Stimulated activated CD4-positive, alpha-beta T cell treated with anti-CD3 and anti-CD28 coated beads, Interleukin-4, amount 100 ng/mL, for 4 hours (primary cell): ENCODE results near the gene RAET1E.
"Not testable (repeated sequence)": the region's sequence is repeated elsewhere in the genome, so short reads cannot be mapped to it uniquely, and the experiment has no call there.

Source experiments
- DNase-seq, 2 experiments: peaks; one replicate each; pipeline ENCODE4 v3.0.0-alpha.2; 2020

RAET1E gene

DNA sequence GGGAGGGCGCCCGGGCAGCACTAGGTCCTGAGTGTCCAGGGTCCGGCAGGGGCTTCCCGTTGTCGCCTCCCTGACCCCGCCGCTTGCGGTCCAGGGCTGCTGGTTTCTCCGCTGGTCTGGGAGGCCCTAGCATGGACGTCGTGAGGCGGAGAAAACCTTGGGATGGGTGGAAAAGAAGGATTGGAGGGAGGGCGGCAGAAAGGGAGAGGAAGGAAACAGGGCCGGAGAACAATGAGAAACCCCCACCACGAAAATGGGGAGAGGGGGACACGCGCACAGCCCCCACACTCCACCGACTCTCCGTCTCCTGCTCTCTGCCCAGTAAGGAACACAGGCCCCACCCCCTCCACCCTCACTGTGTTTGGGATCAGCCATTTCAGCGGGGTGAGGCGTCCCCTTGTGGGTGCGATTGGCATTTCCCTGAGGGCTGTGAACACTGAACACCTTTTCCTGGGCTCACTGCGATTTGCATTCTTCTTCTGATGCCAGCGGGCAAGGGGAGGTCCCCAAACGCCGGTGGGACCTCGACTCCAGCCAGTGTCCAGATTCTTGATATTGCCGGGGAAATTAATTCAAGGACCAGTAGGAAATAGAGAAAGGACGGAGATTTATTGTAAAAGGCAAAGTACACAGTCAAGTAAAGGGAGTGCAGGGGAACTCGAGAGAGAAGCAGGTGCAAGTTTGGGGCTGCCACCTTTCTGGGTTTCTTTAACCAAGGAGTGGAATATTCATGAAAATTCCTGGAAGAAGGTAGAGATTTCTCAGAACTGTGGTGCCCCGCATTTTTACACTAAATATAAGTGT lies 28.3 kb upstream of the RAET1E start:
- peak; percentile 70 for DNase-seq

GRCh38 chr6:149925253-149925973 lies 27.5 kb upstream of the RAET1E start:
- DNase-seq: no peak

GRCh38 chr6:149924933-149925252 lies 27.0 kb upstream of the RAET1E start:
- no peak for DNase-seq

GRCh38 chr6:149924206-149924932 lies 26.5 kb upstream of the RAET1E start:
- no peak for DNase-seq

DNA sequence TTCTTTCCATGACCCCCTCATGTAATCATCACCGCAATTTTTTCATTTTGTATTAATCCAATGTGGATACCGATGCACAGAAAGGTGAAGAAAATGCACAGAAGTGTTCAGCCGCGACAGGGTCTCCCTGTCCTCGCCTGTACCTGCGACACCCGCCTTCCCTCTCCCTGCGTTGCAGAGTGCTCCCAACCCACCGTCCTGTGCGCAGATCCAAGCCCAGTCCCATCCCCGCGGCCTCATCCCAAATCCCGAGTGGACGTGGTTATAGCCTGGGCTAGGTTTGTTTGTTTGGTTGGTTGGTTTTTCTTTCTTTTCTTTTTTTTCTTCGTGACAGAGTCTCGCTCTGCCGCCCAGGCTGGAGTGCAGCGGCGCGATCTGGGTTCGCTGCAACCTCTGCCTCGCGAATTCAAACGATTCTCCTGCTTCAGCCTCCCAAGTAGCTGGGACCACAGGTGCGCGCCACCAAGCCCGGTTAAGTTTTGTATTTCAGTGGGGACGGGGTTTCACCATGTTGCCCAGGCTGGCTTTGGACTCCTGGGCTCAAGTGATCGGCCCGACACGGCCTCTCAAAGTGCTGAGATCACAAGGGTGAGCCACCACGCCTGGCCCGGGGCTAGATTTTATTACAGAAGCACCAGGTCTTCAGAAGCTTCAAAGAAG lies 25.5 kb upstream of the RAET1E start:
- DNase-seq: no peak

- peak; percentile 75 to 84 for DNase-seq
Measured at GRCh38 chr6:149922642-149923326, 24.9 kb upstream of the RAET1E start, which contains the start of gene RAET1G. Gene RAET1G, minus strand, starts transcription at chr6:149923121. Its CDS starts 111 bp downstream, at chr6:149923010.

DNA sequence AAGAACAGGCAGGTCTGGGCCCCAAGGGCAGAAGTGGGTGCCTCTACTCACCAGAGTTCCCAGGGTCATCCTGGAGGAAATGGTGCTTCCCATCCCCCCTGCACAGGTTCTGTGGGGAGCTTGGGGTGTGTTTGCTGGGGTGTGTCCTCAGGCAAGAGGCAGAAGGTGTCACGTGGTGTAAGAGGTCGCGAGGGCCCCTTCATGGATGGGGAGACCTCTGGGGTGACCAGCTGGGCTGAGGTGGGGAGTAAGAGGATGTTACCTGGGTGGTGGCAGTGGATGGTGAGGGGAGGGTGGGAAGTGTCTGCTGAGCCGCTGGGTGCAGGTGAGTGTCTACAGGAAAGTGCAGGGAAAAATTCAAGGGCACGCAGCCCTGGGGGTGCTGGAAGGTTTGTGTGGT lies 24.2 kb upstream of the RAET1E start:
- not testable (repeated sequence) for DNase-seq

GRCh38 chr6:149921361-149921760 lies 23.4 kb upstream of the RAET1E start:
- no peak for DNase-seq

DNA sequence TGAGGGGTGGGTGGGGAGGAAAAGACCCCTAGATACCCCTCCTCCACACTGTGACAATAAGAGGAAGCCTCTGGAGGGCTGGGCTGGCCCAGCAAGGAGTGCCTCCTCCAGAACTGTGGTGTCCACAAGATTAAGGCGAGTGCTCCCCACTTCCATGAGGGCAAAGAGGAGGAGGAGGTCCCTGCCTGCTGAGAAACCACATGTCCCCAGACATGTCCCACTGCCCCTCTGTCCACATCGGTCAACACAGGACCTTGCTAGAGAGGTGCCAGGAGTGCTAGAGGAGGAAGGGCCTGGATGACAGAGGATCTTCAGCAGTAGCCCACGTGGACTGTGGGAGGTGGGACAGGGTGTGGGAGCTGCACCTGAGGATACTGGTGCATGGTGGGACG lies 21.9 kb upstream of the RAET1E start:
- no peak for DNase-seq

- DNase-seq: not testable (repeated sequence)
Measured at GRCh38 chr6:149919126-149919833, 21.4 kb upstream of the RAET1E start.

DNA sequence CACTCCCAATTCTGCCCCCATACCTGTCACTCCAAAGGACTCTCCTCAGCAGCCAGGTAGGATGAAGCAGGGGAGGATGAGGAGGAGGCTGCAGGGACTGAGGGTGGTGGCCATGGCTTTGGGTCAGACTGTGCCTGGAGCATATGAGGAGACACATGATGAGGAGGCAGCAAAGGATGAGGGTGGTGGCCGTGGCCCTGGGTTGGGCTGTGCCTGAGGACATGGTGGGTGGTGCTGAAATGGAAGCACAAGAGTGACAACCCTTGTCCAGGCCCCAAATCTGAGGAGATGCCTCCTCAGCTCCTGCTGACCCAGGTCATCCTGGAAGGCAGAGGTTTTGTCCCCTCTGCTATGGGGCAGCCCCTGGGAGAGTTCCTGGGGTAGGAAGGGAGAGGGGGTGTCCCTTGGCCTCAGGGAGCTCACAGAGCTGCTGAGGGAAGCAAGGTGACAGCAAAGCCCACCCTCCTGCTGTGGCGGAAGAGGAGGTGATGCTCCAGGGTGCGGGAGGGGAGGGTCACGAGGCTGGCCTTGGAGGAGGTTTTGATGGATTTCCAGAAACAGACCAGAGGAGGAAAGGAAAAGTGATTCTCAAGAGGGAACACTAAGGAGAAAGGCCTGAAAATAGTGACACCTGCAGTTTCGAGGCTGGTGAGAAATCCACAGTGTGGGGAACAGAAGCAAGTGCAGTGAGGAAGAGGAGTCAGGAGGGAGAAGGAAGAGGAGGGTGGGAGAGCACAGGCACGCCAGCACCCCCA lies 20.4 kb upstream of the RAET1E start:
- DNase-seq: no peak

DNA sequence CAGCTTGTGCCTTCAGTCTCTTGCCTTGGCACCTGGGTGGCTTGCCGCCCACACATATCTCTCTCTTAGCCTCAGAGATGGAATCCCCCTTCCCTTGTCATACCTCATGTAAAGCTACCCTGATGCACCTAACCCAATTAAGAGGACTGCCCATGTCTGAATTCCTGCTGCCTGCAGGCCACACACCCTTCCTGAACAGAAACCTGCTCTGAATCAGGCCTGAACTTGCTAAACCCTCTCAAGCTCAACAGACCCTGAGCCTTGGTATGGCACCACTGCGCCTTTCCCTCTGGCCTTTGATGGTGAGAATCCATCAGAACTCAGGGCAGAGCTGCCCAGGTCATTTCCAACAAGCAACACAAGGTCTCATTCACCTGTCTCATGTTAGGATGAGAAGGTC lies 19.8 kb upstream of the RAET1E start:
- DNase-seq: no peak

GRCh38 chr6:149915970-149916865 lies 18.3 kb upstream of the RAET1E start:
- DNase-seq: no peak

- no peak for DNase-seq
Measured at GRCh38 chr6:149913540-149914240, 15.8 kb upstream of the RAET1E start.

DNA sequence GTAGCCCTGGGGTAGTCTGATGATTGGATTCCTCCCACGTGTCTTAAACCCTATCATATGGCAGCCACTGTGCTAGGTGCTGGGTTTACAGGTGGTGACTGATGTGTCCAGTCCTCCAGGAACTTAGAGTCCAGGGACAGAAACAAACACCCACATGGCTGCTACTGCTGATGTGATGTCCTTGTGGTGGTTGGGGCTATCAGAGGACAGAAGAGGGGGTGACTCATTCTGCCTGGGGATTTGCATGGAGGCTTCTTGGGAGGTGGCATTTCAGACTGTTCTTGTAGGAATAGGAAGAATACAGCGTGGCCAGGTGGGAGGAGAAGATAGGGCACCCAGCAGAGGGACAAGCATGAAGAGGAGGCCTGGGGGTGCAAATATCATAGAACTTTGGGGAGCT lies 15.2 kb upstream of the RAET1E start:
- no peak for DNase-seq

DNA sequence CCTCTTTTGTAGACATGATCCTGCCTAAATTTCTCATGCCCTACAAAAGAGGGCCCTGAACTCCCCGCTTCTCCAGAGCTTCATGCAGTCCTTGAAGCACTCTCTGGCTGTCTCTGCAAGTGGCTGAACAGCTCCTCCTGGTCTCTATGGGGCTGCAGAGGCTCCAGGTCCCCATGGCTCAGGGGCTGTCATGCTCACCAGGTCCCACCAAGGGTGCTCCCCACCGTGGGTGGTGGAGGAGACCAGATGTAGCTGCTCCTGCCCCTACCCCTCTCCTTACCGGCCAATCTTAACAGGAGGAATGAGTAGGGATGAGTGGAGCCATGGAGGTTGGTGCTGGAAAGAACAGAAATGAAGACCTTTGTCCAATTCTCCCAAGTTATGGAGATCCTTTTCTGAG lies 14.8 kb upstream of the RAET1E start:
- not testable (repeated sequence) for DNase-seq

DNA sequence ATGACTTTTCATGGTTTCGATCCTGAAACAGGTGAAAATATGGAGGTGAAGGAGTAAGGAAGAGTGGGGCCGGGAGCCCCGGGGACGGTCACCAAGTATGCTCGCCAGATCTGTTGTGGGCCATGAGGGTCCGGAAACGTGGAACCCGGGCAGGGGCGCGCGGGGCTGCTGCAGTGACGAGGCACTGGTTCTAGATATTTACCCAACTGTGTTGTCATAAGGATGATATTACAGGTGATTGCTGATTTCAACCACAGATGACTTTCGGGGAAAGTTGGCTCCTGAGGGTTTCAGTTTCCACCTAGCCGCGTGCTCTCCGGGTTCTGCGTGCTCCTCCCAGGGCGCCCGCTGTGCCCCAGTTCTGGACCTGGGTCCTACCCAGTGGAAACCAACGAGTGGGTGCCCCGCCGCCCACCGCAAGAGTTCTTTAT lies 12.8 kb upstream of the RAET1E start:
- no peak for DNase-seq

GRCh38 chr6:149909701-149910470 lies 12.0 kb upstream of the RAET1E start:
- DNase-seq: no peak
